ENCODE results near the gene HIVEP1. TPM values are rescaled to one million over a fixed set of nuclear protein-coding genes. Genes with fewer than 3 reads are reported as not detected.
"Not testable (repeated sequence)": the region's sequence is repeated elsewhere in the genome, so short reads cannot be mapped to it uniquely, and the experiment has no call there.

The HIVEP1 gene
- polyA plus RNA-seq, 3 donors = 3.8 to 13.9 (median 5.5) TPM

DNA sequence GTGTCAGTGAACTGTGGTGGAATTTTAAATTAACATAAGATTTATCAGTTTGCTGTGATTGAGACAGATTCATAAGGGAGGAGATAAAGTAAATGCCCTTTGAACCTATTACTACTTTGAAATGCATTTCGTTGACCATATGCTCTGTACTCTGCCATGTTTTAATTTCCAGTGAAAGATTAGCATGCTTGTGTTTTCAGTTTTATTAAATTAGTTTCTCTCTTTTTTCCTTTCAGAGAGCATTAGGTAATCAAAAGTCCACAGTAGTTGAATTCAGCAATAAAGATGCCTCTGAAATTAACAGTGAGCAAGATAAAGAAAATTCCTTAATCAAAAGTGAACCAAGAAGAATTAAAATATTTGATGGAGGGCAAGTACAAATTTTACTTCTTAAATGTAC is 117.4 kb downstream of the HIVEP1 start:
- H3K27ac ChIP-seq (ENCODE audit: low read depth, low read length) = no peak overlapping the region
- 32 to 83% (median 73%) methylated on average over 1 of the region's 1 CpG for WGBS, 3 donors

GRCh38 chr6:12132351-12133222 is 120.5 kb downstream of the HIVEP1 start:
- 54 to 76% (median 72%) methylated on average over 4 of the region's 4 CpGs for WGBS, 3 donors
- no peak overlapping the region for H3K27ac ChIP-seq (ENCODE audit: low read depth, low read length)

- no peak overlapping the region for H3K27ac ChIP-seq (ENCODE audit: low read depth, low read length)
- 66 to 87% (median 79%) methylated on average over 1 of the region's 1 CpG for WGBS, 3 donors
These were observed 122.5 kb downstream of the HIVEP1 start for GRCh38 chr6:12134581-12134980.

DNA sequence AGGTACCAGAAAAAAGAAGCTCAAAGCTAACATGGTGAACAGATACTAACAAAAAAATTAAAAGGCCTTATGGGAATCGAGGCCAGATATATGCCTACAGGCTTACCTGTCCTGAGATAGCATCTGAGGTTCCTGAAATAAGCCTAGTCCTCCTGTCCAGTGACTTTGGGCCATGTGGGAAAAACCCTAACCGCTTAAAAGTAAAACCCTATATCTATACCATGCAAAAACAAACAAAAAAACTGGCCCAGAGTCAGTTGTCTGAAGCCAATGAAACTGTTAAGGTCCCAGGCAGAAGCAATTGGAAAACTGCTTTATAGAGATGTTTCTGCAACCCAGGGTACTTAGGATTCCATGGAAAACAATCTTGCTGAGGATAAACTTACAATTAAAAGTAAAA is 122.9 kb downstream of the HIVEP1 start:
- WGBS, 3 donors = 73 to 96% (median 94%) methylated on average over 2 of the region's 2 CpGs

GRCh38 chr6:12136905-12137304 is 124.8 kb downstream of the HIVEP1 start:
- 73 to 93% (median 90%) methylated on average over 4 of the region's 4 CpGs for WGBS, 3 donors
- no peak overlapping the region for H3K27ac ChIP-seq (ENCODE audit: low read depth, low read length)

More for the DNA sequence above, 122.9 kb downstream of the HIVEP1 start:
- H3K27ac ChIP-seq (ENCODE audit: low read depth, low read length) = no peak overlapping the region

- no peak overlapping the region for H3K27ac ChIP-seq (ENCODE audit: low read depth, low read length)
- WGBS, 3 donors = 57 to 64% (median 59%) methylated on average over 1 of the region's 1 CpG
These were observed 125.4 kb downstream of the HIVEP1 start for GRCh38 chr6:12137480-12137879.

- WGBS, 3 donors = 80 to 100% (median 90%) methylated on average over 1 of the region's 1 CpG
- no peak overlapping the region for H3K27ac ChIP-seq (ENCODE audit: low read depth, low read length)
These were observed 126.3 kb downstream of the HIVEP1 start for GRCh38 chr6:12138381-12138780.

- no peak overlapping the region for H3K27ac ChIP-seq (ENCODE audit: low read depth, low read length)
- 98 to 99% (median 99%) methylated on average over 4 of the region's 4 CpGs for WGBS, 3 donors
These were observed 126.8 kb downstream of the HIVEP1 start for GRCh38 chr6:12138936-12139335.

- 84 to 91% (median 85%) methylated on average over 6 of the region's 6 CpGs for WGBS, 3 donors
- H3K27ac ChIP-seq (ENCODE audit: low read depth, low read length) = no peak overlapping the region
These were observed 135.6 kb downstream of the HIVEP1 start for GRCh38 chr6:12147557-12148316.

GRCh38 chr6:12148317-12148801 is 136.2 kb downstream of the HIVEP1 start:
- no peak overlapping the region for H3K27ac ChIP-seq (ENCODE audit: low read depth, low read length)
- 61 to 90% (median 77%) methylated on average over 3 of the region's 3 CpGs for WGBS, 3 donors

DNA sequence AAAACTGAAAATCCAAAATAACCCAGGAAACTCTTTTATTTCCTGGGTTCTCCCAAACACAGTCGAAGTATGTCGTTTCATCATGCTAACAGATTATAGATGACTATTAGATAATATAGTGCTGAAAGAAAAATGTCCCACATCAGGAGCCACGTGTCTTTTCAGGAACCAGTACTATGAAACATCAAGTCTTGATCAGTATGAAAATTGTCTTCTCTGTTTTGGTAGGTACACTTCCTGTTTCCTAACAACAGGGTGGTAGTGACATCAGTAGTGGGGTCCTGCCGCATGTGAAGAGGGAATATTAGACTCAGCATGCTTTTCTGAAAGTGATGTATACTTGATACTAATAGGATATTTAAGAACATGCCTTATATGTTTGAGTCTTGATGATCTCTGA is 136.7 kb downstream of the HIVEP1 start:
- no peak overlapping the region for H3K27ac ChIP-seq (ENCODE audit: low read depth, low read length)
- 45 to 64% (median 54%) methylated on average over 4 of the region's 4 CpGs for WGBS, 3 donors

DNA sequence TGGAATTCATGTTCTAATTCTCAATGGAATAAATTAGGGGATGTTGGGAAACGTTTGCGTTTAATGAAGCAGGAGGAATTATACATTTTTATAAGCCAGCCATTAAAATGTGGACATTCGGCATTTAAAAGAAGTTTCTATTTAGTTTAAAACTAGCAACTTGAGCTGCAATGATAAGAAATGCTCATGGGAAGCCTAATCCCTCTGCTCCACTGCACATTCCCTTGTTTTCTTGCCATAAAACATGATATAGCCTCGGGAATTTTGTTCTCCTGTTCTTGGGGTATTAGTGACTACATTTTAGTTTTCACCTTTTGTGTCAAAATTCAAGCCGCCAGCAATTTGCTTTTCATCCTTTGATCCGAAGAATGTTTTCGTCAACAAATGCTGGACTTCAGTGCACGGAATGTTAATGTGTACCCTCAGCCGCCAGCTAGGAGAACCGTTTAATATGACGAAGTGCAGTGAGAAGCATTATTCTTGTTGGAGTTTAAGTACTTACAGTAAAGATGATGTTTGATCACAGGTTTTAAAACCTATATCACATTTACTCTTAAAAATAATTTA is 137.9 kb downstream of the HIVEP1 start:
- H3K27ac ChIP-seq (ENCODE audit: low read depth, low read length) = no peak overlapping the region
- WGBS, 3 donors = 69 to 82% (median 81%) methylated on average over 11 of the region's 11 CpGs

- WGBS, 3 donors = 61 to 70% (median 67%) methylated on average over 7 of the region's 7 CpGs
- no peak overlapping the region for H3K27ac ChIP-seq (ENCODE audit: low read depth, low read length)
These were observed 138.8 kb downstream of the HIVEP1 start for GRCh38 chr6:12150812-12151432.

- WGBS, 3 donors = 83 to 95% (median 87%) methylated on average over 2 of the region's 2 CpGs
- no peak overlapping the region for H3K27ac ChIP-seq (ENCODE audit: low read depth, low read length)
These were observed 139.3 kb downstream of the HIVEP1 start for GRCh38 chr6:12151433-12151820.

- H3K27ac ChIP-seq (ENCODE audit: low read depth, low read length) = no peak overlapping the region
- WGBS, 3 donors = 83 to 86% (median 83%) methylated on average over 9 of the region's 9 CpGs
These were observed 140.2 kb downstream of the HIVEP1 start for GRCh38 chr6:12152023-12152970.

DNA sequence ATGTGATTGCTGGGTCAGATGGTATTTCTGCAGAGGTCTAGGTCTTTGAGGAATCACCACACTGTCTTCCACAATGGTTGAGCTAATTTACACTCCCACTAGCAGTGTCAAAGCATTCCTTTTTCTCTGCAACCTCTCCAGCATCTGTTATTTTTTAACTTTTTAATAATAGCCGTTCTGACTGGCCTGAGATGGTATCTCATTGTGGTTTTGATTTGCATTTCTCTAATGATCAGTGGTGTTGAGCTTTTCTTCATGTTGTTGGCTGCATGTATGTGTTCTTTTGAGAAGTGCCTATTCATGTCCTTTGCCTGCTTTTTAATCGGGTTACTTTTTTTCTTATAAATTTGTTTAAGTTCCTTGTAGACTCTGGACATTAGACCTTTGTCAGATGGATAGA is 143.7 kb downstream of the HIVEP1 start:
- whole genome bisulfite sequencing, 3 donors = 86 to 97% (median 92%) methylated on average over 2 of the region's 2 CpGs
- H3K27ac ChIP-seq (ENCODE audit: low read depth, low read length) = not testable (repeated sequence)

DNA sequence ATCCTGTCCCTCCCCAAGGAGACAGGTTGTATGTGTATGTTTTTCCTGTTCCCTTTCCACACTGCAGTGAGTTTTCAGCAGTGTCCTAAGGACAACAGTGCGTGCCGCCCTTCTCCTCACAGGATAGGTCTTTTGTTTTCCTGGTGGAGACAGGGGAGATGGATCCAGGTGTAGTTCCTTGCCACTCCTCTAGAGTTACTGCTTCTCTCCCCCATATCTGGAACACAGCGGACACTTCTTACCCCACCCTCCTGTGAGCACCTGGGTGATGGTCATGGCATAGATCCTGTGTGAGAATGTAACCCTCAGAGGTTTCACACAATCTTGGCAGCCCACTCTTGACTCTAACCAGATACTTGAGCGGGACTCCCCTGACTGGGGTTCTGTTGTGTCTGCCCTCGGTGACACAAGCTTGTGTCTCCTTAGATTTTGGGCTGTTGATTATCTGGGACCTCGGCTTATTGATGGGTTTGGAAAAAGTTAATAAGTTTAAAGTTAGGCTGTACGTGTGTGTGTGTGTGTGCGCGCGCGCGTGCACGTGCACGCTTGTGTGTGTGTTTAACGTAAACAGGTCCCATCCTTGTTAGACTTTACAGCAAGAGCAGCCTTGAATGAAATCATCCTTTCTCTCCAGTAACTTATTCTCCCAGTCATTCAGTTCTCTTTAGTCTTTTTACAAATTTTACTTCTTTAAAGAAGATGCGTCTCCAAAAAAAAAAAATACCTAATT is 146.7 kb downstream of the HIVEP1 start:
- WGBS, 3 donors = 96 to 99% (median 97%) methylated on average over 16 of the region's 16 CpGs
- no peak overlapping the region for H3K27ac ChIP-seq (ENCODE audit: low read depth, low read length)
